Liver (tissue), 9 donors: ENCODE measurements around the gene YPEL2. TPM values are rescaled to one million over a fixed set of nuclear protein-coding genes. Genes with fewer than 3 reads are reported as not detected.

Source experiments
- DNase-seq: peaks from one replicate; pipeline ENCODE4 v3.0.0-alpha.2; 2017; ENCODE audit warnings: low spot score
- H3K27ac ChIP-seq, 2 donors: one replicate each; pipeline ENCODE4 v1.7.0; 2013; ENCODE audit warnings: inconsistent platforms in 2 of 2, low read length in 2 of 2, control low read depth in 1 of 2, low read depth in 1 of 2, mild to moderate bottlenecking in 1 of 2
- H3K27me3 ChIP-seq, 4 donors: one replicate each; pipeline versions ENCODE4 v1.6.1 to v1.7.0; 2013; ENCODE audit warnings: low read length in 3 of 4, inconsistent platforms in 1 of 4, mild to moderate bottlenecking in 1 of 4, moderate library complexity in 1 of 4; ENCODE audit not compliant: control insufficient read depth in 4 of 4, insufficient read depth in 4 of 4
- H3K36me3 ChIP-seq, 4 donors: one replicate each; pipeline versions ENCODE4 v1.6.1 to v1.7.0; 2013; ENCODE audit warnings: low read length in 3 of 4, mild to moderate bottlenecking in 3 of 4, low read depth in 1 of 4, moderate library complexity in 1 of 4; ENCODE audit not compliant: control insufficient read depth in 4 of 4, insufficient read depth in 3 of 4
- H3K4me1 ChIP-seq, 4 donors: one replicate each; pipeline versions ENCODE4 v1.6.1 to v1.7.0; 2013; ENCODE audit warnings: low read length in 3 of 4, mild to moderate bottlenecking in 3 of 4, moderate library complexity in 1 of 4; ENCODE audit not compliant: control insufficient read depth in 4 of 4, insufficient read depth in 4 of 4
- H3K4me3 ChIP-seq, 3 donors: one replicate each; pipeline versions ENCODE4 v1.6.1 to v1.7.0; 2013; ENCODE audit warnings: low read length in 3 of 3, control low read depth in 1 of 3, low read depth in 1 of 3, mild to moderate bottlenecking in 1 of 3
- H3K9ac ChIP-seq, 2 donors: one replicate each; pipeline ENCODE4 v1.7.0; 2013; ENCODE audit warnings: low read length in 2 of 2, mild to moderate bottlenecking in 2 of 2, moderate library complexity in 2 of 2, control low read depth in 1 of 2, low read depth in 1 of 2
- H3K9me3 ChIP-seq, 4 donors: one replicate each; pipeline versions ENCODE4 v1.6.1 to v1.7.0; 2013; ENCODE audit warnings: low read length in 3 of 4; ENCODE audit not compliant: control insufficient read depth in 4 of 4
- FOXA1 ChIP-seq: IDR thresholded peaks from 2 replicates; pipeline ENCODE4 v1.6.1; 2016; ENCODE audit warnings: antibody characterized with exemption
- FOXA2 ChIP-seq: IDR thresholded peaks from 2 replicates; pipeline ENCODE4 v1.6.1; 2016; ENCODE audit warnings: antibody characterized with exemption
- GABPA ChIP-seq, 2 donors: IDR thresholded peaks in 1 of 2; conservative IDR thresholded peaks in 1 of 2; 2 replicates each; pipeline ENCODE4 v1.6.1; 2016; ENCODE audit warnings: antibody characterized with exemption in 2 of 2, mild to moderate bottlenecking in 1 of 2, moderate library complexity in 1 of 2
- HNF4G ChIP-seq: IDR thresholded peaks from 2 replicates; pipeline ENCODE4 v1.6.1; 2016; ENCODE audit warnings: antibody characterized with exemption
- REST ChIP-seq: IDR thresholded peaks from 2 replicates; pipeline ENCODE4 v1.6.1; 2016; ENCODE audit warnings: antibody characterized with exemption, mild to moderate bottlenecking
- YY1 ChIP-seq: IDR thresholded peaks from 2 replicates; pipeline ENCODE4 v1.6.1; 2016; ENCODE audit warnings: antibody characterized with exemption, mild to moderate bottlenecking
- ZBTB33 ChIP-seq: IDR thresholded peaks from 2 replicates; pipeline ENCODE4 v1.6.1; 2016; ENCODE audit warnings: antibody characterized with exemption
- WGBS: extraction: QIAGEN DNeasy Blood & Tissue Kit; methylation state at CpG from one replicate; pipeline ENCODE4 v1.1.7; 2013; 5-methylcytosine and 5-hydroxymethylcytosine counted together
- polyA plus RNA-seq, 2 donors: library from polyadenylated mRNA; stranded (reverse) in 1 of 2; unstranded in 1 of 2; fragments of 200-250 nt in 1 of 2; fragments of >200 nt in 1 of 2; fragmentation: Nextera tagmentation in 1 of 2; extraction: Ambion mirVana in 1 of 2; gene quantifications; one replicate each; pipeline versions ENCODE4 v1.2.1 to v1.2.3, GENCODE V29; 2013 to 2015
- total RNA-seq, 2 donors: library from RNA; depleted of rRNA; stranded (reverse); fragments of >200 nt; gene quantifications; one replicate each; pipeline ENCODE4 v1.2.3, GENCODE V29; 2014
- TF ChIP-seq, protein P1 (sequence below): IDR thresholded peaks from 2 replicates; pipeline ENCODE4 v1.6.1; 2016; ENCODE audit warnings: antibody characterized with exemption
- donor health status: healthy.
- donor health status: healthy.
- donor health status: healthy.
- donor health status: healthy.
- donor health status: healthy.

Gene YPEL2
- total and polyA plus RNA-seq, 4 donors, result 4.2 to 23.8 (median 11.3) TPM

GRCh38 chr17:59357929-59358328, 26.5 kb downstream of the YPEL2 start:
- Histone ChIP-seq H3K27me3 (no peaks in the 10 kb centered on the region), H3K27ac (no peak overlapping the region), H3K9ac (no peak overlapping the region), H3K9me3 (no peaks in the 10 kb centered on the region), H3K4me3 (no peak overlapping the region), H3K36me3 (peaks cover 0 to 19% (median 6%) of the 10 kb centered on the region in 4 donors), H3K4me1 (peaks cover 8 to 58% (median 40%) of the 10 kb centered on the region in 4 donors)
- WGBS, result 98% methylated on average over 1 of the region's 1 CpG
- no peak for DNase-seq
- no peak for TF ChIP-seq HNF4G
- no peak for TF ChIP-seq ZBTB33
- TF ChIP-seq, protein P1, sequence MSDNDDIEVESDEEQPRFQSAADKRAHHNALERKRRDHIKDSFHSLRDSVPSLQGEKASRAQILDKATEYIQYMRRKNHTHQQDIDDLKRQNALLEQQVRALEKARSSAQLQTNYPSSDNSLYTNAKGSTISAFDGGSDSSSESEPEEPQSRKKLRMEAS, result no peak
- no peak for TF ChIP-seq YY1
- no peak for TF ChIP-seq REST
- no peak for TF ChIP-seq FOXA1
- TF ChIP-seq GABPA (IDR thresholded peaks at IDR 0.05 in 1 of 2, conservative IDR thresholded peaks at IDR 0.05 in 1 of 2), result no peak

DNA sequence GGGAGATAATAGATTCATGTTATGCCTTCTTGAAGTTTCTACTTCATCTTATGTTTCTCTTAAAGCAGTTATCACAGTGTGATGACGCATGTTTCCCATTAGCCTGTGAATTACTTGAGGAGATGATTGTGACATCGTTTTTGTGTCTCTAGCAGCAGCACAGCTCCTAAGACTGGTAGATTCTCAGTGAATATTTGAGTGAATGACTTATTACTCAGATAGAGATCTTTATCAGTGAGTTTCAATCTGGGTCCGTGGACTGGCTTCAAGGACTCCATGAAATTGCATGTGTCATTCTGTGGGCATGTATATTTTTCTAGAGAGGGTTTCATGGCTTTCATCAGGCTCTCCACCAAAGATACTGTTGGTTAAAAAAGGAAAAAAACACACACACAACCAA, 29.9 kb downstream of the YPEL2 start:
- WGBS, result 75% methylated on average over 3 of the region's 3 CpGs
- H3K27ac ChIP-seq, result peak overlapping the region in 1 of 2 donors; percentile 8
- peaks cover 0 to 11% (median 5%) of the 10 kb centered on the region in 4 donors for H3K36me3 ChIP-seq
- DNase-seq, result no peak
- H3K9ac ChIP-seq, result no peak overlapping the region
- TF ChIP-seq FOXA2, result no peak
- TF ChIP-seq, protein P1, result no peak
- no peak overlapping the region for H3K4me3 ChIP-seq
- no peaks in the 10 kb centered on the region for H3K9me3 ChIP-seq
- peaks cover 17 to 63% (median 38%) of the 10 kb centered on the region in 4 donors for H3K4me1 ChIP-seq
- no peaks in the 10 kb centered on the region for H3K27me3 ChIP-seq

GRCh38 chr17:59361916-59362810, 30.7 kb downstream of the YPEL2 start:
- H3K9me3 ChIP-seq, result no peaks in the 10 kb centered on the region
- TF ChIP-seq FOXA2, result no peak
- TF ChIP-seq YY1, result no peak
- 70% methylated on average over 7 of the region's 7 CpGs for WGBS
- no peak overlapping the region for H3K4me3 ChIP-seq
- no peak overlapping the region for H3K9ac ChIP-seq
- H3K36me3 ChIP-seq, result peaks cover 0 to 11% (median 5%) of the 10 kb centered on the region in 4 donors
- no peaks in the 10 kb centered on the region for H3K27me3 ChIP-seq
- peaks cover 18 to 60% (median 37%) of the 10 kb centered on the region in 4 donors for H3K4me1 ChIP-seq
- DNase-seq, result no peak
- peak overlapping the region; percentile 2 to 8 for H3K27ac ChIP-seq
